Muscle layer of duodenum (tissue), 2 donors: Measurements from ENCODE around the gene LDHAL6B.

Experiments
- H3K27ac ChIP-seq: one replicate; pipeline ENCODE4 v1.7.0; 2013; ENCODE audit warnings: mild to moderate bottlenecking, low read length
- H3K27me3 ChIP-seq: one replicate; pipeline ENCODE4 v1.7.0; 2013; ENCODE audit warnings: low read depth, mild to moderate bottlenecking, control low read depth, low read length
- H3K36me3 ChIP-seq, 2 donors: one replicate each; pipeline ENCODE4 v1.7.0; 2013; ENCODE audit warnings: low read length in 2 of 2, control low read depth in 1 of 2, mild to moderate bottlenecking in 1 of 2; ENCODE audit not compliant: insufficient read depth in 2 of 2, control insufficient read depth in 1 of 2
- H3K4me1 ChIP-seq, 2 donors: one replicate each; pipeline ENCODE4 v1.7.0; 2013; ENCODE audit warnings: low read length in 2 of 2, mild to moderate bottlenecking in 2 of 2, control low read depth in 1 of 2, moderate library complexity in 1 of 2; ENCODE audit not compliant: insufficient read depth in 2 of 2, control insufficient read depth in 1 of 2
- H3K4me3 ChIP-seq, 2 donors: one replicate each; pipeline ENCODE4 v1.7.0; 2013; ENCODE audit warnings: low read length in 2 of 2, low read depth in 1 of 2, mild to moderate bottlenecking in 1 of 2
- H3K9me3 ChIP-seq, 2 donors: one replicate each; pipeline ENCODE4 v1.7.0; 2013; ENCODE audit warnings: low read length in 2 of 2, control low read depth in 1 of 2, mild to moderate bottlenecking in 1 of 2; ENCODE audit not compliant: control insufficient read depth in 1 of 2
- donor health status: healthy.

The LDHAL6B gene

DNA sequence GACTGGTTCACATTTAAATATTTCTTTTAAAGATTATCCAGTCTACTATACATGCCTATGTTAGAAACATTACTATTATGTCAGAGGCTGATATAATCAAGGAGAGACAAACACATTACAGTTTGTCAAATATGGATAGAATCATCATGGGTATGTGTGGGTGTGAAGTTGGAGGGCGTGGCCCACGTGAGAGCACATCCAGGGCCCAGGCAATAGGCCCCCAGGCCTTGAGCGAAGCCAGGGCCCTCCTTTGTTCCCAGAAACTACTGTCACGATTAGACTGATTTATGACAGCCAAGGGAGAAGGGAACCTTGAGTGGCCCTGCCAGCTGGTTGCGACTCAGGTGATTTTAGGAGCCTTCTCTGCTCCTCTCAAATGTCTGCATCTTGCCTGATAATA, 26.9 kb upstream of the LDHAL6B start:
- Histone ChIP-seq H3K27ac (no peak overlapping the region), H3K4me1 (peaks cover 6 to 9% of the 10 kb centered on the region in 2 donors), H3K9me3 (peaks cover 0 to 5% of the 10 kb centered on the region in 2 donors), H3K4me3 (no peak overlapping the region), H3K27me3 (no peaks in the 10 kb centered on the region), H3K36me3 (peaks cover 4 to 38% of the 10 kb centered on the region in 2 donors)

GRCh38 chr15:59180945-59181600, 25.6 kb upstream of the LDHAL6B start:
- peaks cover 0 to 5% of the 10 kb centered on the region in 2 donors for H3K9me3 ChIP-seq
- H3K4me1 ChIP-seq, result no peaks in the 10 kb centered on the region
- H3K27ac ChIP-seq, result no peak overlapping the region
- H3K27me3 ChIP-seq, result no peaks in the 10 kb centered on the region
- no peak overlapping the region for H3K4me3 ChIP-seq
- H3K36me3 ChIP-seq, result peaks cover 4 to 38% of the 10 kb centered on the region in 2 donors

DNA sequence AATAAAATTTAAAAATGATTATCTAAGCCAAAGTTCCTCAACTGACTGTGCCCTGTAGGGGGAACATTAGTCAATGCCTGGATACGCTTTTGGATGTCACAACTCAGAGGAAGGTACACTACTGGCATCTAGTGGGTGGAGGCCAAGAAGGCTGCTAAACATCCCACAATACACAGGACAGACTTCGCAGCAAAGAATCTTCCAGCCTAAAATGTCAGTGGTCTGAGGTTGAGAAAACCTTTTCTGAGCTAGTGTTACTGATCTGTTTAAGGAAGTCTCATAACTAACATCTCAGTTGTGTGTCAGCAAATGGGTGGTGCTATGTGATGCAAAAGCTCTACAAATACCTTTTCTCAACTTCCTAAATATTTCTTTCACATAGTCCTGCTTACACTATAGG, 20.9 kb upstream of the LDHAL6B start:
- Histone ChIP-seq H3K27ac (no peak overlapping the region), H3K36me3 (peaks cover 16 to 44% of the 10 kb centered on the region in 2 donors), H3K4me1 (no peaks in the 10 kb centered on the region)

DNA sequence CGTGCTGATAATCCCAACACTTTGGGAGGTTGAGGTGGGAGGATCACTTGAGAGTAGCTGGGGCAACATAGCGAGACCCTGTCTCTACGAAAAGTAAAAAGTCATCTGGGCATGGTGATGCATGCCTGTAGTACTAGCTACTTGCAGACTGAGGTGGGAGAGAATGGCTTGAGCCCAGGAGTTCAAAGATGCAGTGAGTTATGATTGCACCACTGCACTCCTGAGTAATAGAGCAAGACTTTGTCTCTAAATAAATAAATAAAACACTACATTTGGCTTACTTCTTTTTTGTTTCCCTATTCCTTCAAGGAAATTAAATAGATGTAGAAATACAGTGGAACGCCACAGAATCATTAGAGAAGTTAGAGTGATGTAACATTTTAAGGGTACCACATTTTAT, 20.1 kb upstream of the LDHAL6B start:
- Histone ChIP-seq H3K36me3 (peaks cover 16 to 38% of the 10 kb centered on the region in 2 donors), H3K4me1 (no peaks in the 10 kb centered on the region), H3K27ac (no peak overlapping the region), H3K27me3 (no peaks in the 10 kb centered on the region), H3K9me3 (peaks cover 0 to 4% of the 10 kb centered on the region in 2 donors), H3K4me3 (no peak overlapping the region)

More for the DNA sequence above, 20.9 kb upstream of the LDHAL6B start:
- H3K9me3 ChIP-seq, result peaks cover 0 to 5% of the 10 kb centered on the region in 2 donors
- no peaks in the 10 kb centered on the region for H3K27me3 ChIP-seq
- H3K4me3 ChIP-seq, result no peak overlapping the region

- H3K27me3 ChIP-seq, result no peaks in the 10 kb centered on the region
- H3K36me3 ChIP-seq, result peaks cover 17 to 37% of the 10 kb centered on the region in 2 donors
- H3K27ac ChIP-seq, result no peak overlapping the region
- H3K4me3 ChIP-seq, result no peak overlapping the region
- no peaks in the 10 kb centered on the region for H3K9me3 ChIP-seq
- H3K4me1 ChIP-seq, result no peaks in the 10 kb centered on the region
Measured at GRCh38 chr15:59189241-59189640, 17.4 kb upstream of the LDHAL6B start.

- Histone ChIP-seq H3K36me3 (peaks cover 26 to 48% of the 10 kb centered on the region in 2 donors), H3K4me1 (no peaks in the 10 kb centered on the region), H3K27me3 (no peaks in the 10 kb centered on the region), H3K4me3 (no peak overlapping the region), H3K27ac (no peak overlapping the region), H3K9me3 (no peaks in the 10 kb centered on the region)
Measured at GRCh38 chr15:59190291-59190690, 16.4 kb upstream of the LDHAL6B start.

GRCh38 chr15:59191855-59192237, 14.8 kb upstream of the LDHAL6B start:
- Histone ChIP-seq H3K4me1 (no peaks in the 10 kb centered on the region), H3K27ac (no peak overlapping the region), H3K36me3 (peaks cover 30 to 58% of the 10 kb centered on the region in 2 donors)

GRCh38 chr15:59194639-59195325, 11.9 kb upstream of the LDHAL6B start:
- Histone ChIP-seq H3K9me3 (no peaks in the 10 kb centered on the region), H3K4me3 (no peak overlapping the region), H3K27ac (no peak overlapping the region), H3K4me1 (no peaks in the 10 kb centered on the region), H3K36me3 (peaks cover 25 to 52% of the 10 kb centered on the region in 2 donors), H3K27me3 (no peaks in the 10 kb centered on the region)

More at GRCh38 chr15:59191855-59192237, 14.8 kb upstream of the LDHAL6B start:
- H3K27me3 ChIP-seq, result no peaks in the 10 kb centered on the region
- no peaks in the 10 kb centered on the region for H3K9me3 ChIP-seq
- no peak overlapping the region for H3K4me3 ChIP-seq

GRCh38 chr15:59196416-59196815, 10.2 kb upstream of the LDHAL6B start:
- H3K27ac ChIP-seq, result no peak overlapping the region
- H3K4me3 ChIP-seq, result no peak overlapping the region
- no peaks in the 10 kb centered on the region for H3K4me1 ChIP-seq
- no peaks in the 10 kb centered on the region for H3K9me3 ChIP-seq
- H3K27me3 ChIP-seq, result no peaks in the 10 kb centered on the region
- peaks cover 30 to 43% of the 10 kb centered on the region in 2 donors for H3K36me3 ChIP-seq

- Histone ChIP-seq H3K27ac (no peak overlapping the region), H3K9me3 (no peaks in the 10 kb centered on the region), H3K36me3 (peaks cover 39 to 43% of the 10 kb centered on the region in 2 donors), H3K4me1 (no peaks in the 10 kb centered on the region), H3K4me3 (no peak overlapping the region), H3K27me3 (no peaks in the 10 kb centered on the region)
Measured at GRCh38 chr15:59197454-59197853, 9.2 kb upstream of the LDHAL6B start.

- Histone ChIP-seq H3K4me1 (no peaks in the 10 kb centered on the region), H3K4me3 (no peak overlapping the region), H3K27ac (no peak overlapping the region), H3K27me3 (no peaks in the 10 kb centered on the region), H3K9me3 (no peaks in the 10 kb centered on the region), H3K36me3 (peaks cover 34 to 41% of the 10 kb centered on the region in 2 donors)
Measured at GRCh38 chr15:59199626-59200465, 6.8 kb upstream of the LDHAL6B start.
